AG10803 (cell line): ENCODE measurements around the gene ARHGAP15.

ENCODE experiments used
- DNase-seq: peaks from one replicate; pipeline ENCODE4 v3.0.0; 2010; ENCODE audit warnings: low read depth
- H3K4me3 ChIP-seq: 2 replicates; pipeline ENCODE4 v1.5.1; 2011; ENCODE audit warnings: mild to moderate bottlenecking, low read length, control low read depth
- TF ChIP-seq, protein P1 (sequence below): conservative IDR thresholded peaks from 2 replicates; pipeline ENCODE4 v1.5.1; 2011; ENCODE audit warnings: mild to moderate bottlenecking, low read length, control low read depth, inconsistent platforms

The ARHGAP15 gene

GRCh38 chr2:143633419-143633818 is 504.2 kb downstream of the ARHGAP15 start:
- H3K4me3 ChIP-seq = no peak overlapping the region
- TF ChIP-seq, protein P1, sequence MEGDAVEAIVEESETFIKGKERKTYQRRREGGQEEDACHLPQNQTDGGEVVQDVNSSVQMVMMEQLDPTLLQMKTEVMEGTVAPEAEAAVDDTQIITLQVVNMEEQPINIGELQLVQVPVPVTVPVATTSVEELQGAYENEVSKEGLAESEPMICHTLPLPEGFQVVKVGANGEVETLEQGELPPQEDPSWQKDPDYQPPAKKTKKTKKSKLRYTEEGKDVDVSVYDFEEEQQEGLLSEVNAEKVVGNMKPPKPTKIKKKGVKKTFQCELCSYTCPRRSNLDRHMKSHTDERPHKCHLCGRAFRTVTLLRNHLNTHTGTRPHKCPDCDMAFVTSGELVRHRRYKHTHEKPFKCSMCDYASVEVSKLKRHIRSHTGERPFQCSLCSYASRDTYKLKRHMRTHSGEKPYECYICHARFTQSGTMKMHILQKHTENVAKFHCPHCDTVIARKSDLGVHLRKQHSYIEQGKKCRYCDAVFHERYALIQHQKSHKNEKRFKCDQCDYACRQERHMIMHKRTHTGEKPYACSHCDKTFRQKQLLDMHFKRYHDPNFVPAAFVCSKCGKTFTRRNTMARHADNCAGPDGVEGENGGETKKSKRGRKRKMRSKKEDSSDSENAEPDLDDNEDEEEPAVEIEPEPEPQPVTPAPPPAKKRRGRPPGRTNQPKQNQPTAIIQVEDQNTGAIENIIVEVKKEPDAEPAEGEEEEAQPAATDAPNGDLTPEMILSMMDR = no peak
- DNase-seq = no peak

GRCh38 chr2:143635302-143635701 is 506.1 kb downstream of the ARHGAP15 start:
- TF ChIP-seq, protein P1 = no peak
- no peak for DNase-seq
- H3K4me3 ChIP-seq = no peak overlapping the region

GRCh38 chr2:143635936-143636335 is 506.7 kb downstream of the ARHGAP15 start:
- TF ChIP-seq, protein P1 = no peak
- no peak for DNase-seq
- no peak overlapping the region for H3K4me3 ChIP-seq

- TF ChIP-seq, protein P1 = no peak
- no peak for DNase-seq
- no peak overlapping the region for H3K4me3 ChIP-seq
Observed at GRCh38 chr2:143640826-143641225, 511.6 kb downstream of the ARHGAP15 start.

GRCh38 chr2:143645921-143646645 is 516.9 kb downstream of the ARHGAP15 start:
- TF ChIP-seq, protein P1 = no peak
- no peak overlapping the region for H3K4me3 ChIP-seq
- no peak for DNase-seq

DNA sequence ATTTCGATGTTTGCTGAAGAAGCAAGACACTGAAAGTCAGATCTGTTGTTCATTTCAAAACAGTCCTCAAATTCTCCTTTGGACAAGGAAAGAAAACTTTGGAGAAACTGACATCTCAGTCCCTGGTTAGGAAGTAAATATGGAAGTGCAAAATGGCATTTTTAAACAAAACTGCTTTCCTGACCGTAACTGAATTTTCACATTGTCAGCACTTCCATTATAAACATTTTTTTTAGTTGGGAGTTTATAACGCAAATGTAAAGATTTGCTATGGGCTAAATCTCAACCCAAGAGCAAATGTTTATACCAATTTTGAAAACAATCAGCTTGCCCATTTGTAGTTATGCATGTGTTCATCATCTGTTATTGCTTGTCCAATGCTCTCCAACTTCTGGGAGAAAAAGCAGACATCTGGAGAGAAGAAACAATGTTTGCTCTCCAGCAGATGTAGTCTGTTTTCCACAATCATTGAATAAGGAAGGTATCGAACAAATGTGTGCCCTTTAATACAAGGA is 520.1 kb downstream of the ARHGAP15 start:
- TF ChIP-seq, protein P1 = no peak
- no peak for DNase-seq
- H3K4me3 ChIP-seq = no peak overlapping the region

GRCh38 chr2:143652692-143653091 is 523.5 kb downstream of the ARHGAP15 start:
- DNase-seq = no peak
- TF ChIP-seq, protein P1 = no peak
- H3K4me3 ChIP-seq = no peak overlapping the region
